ENCODE results near the gene HIVEP2. TPM values are rescaled to one million over a fixed set of nuclear protein-coding genes. Genes with fewer than 3 reads are reported as not detected.

Gene HIVEP2
- total RNA-seq, 2 experiments from 2014 or later = 48.4 to 48.6 TPM

DNA sequence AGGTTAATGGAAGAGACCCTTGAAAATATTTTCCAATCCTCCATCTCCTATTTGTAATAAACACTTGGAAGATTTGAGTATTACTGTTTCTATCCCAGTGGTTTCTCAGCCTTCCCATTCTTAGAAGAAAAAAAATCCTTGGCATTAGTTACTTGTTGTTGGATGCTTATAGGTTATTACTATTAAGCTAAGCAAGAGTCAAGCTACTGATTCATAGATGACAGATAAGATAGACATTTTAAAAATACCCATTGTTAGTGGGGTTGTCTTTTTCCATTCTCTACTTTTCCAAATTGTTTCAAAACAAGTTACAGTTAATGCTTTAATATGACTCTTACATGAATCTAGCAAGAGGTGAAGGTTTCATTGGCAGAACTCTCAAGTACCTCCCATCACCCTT lies 158.5 kb downstream of the HIVEP2 start:
- no peaks in the 10 kb centered on the region for H3K27me3 Mint-ChIP-seq
- Histone ChIP-seq H3K9me3 (ENCODE audit: control insufficient read depth in 1 of 2, insufficient read depth in 1 of 2, low read length in 2 of 2) (no peaks in the 10 kb centered on the region), H3K27me3 (ENCODE audit: control insufficient read depth in 1 of 2, insufficient read depth in 2 of 2, low read length in 2 of 2) (no peaks in the 10 kb centered on the region), H3K4me1 (ENCODE audit: insufficient read depth, low read length) (peaks cover 9% of the 10 kb centered on the region), H3K27ac (ENCODE audit: low read depth in 1 of 2, low read length in 2 of 2) (no peak overlapping the region), H3K4me3 (ENCODE audit: low read length) (no peak overlapping the region), H3K36me3 (ENCODE audit: insufficient read depth, low read length) (peaks cover 11% of the 10 kb centered on the region)
- peak overlapping the region; percentile 54 for H3K27ac Mint-ChIP-seq
- intact Hi-C loops (cut with DNase I, micrococcal nuclease) = loop anchor here in 1 of 2 experiments (5.0 kb wide), 1 partner anchor 96 kb away; no protein-coding TSS in a partner anchor
- CTCF ChIA-PET = interaction anchor here (1.3 kb wide), 1 partner anchor 10 kb away, joined by 3 read pairs; no protein-coding TSS in a partner anchor
- POLR2A ChIA-PET = no interaction called here
- no peak for DNase-seq
- peaks cover 42% of the 10 kb centered on the region for H3K36me3 Mint-ChIP-seq (ENCODE audit: low read depth)
- ATAC-seq (ENCODE audit: poor library complexity) = no peak
- H3K4me3 Mint-ChIP-seq = no peak overlapping the region
- H3K4me1 Mint-ChIP-seq (ENCODE audit: low read depth) = peaks cover 77% of the 10 kb centered on the region
- H3K9me3 Mint-ChIP-seq = no peaks in the 10 kb centered on the region
- no peak for TF ChIP-seq CTCF (IDR thresholded peaks at IDR 0.05)

DNA sequence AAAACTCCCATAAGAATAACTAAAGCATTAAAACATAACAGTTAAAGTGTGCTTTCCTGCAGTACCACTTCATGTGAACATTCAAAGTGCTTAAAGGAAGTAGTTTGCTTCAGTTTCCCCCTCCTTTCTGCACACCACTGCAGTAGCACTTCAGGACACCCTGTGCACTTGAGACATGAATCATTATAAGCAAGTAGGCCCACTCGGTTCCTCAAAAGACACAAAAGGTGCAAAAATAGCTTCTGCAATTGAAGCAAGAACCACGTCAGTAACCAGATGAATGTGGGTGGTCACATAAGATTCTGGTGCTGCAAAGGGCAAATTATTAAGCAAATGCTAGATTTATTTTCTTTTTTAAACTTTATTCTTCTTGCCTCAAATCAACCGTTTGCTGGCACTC lies 160.6 kb downstream of the HIVEP2 start:
- peaks cover 57% of the 10 kb centered on the region for H3K36me3 Mint-ChIP-seq (ENCODE audit: low read depth)
- peaks cover 73% of the 10 kb centered on the region for H3K4me1 Mint-ChIP-seq (ENCODE audit: low read depth)
- H3K27ac ChIP-seq (ENCODE audit: low read depth in 1 of 2, low read length in 2 of 2) = no peak overlapping the region
- DNase-seq (peak in 4 of 14 experiments; percentile 32 to 52 (median 39)), ATAC-seq (ENCODE audit: poor library complexity) (peak; percentile 75)
- ChIA-PET POLR2A (interaction anchor here (1.9 kb wide), 1 partner anchor 72 kb away, joined by 4 read pairs; no protein-coding TSS in a partner anchor), CTCF (no interaction called here)
- no peaks in the 10 kb centered on the region for H3K27me3 ChIP-seq (ENCODE audit: control insufficient read depth in 1 of 2, insufficient read depth in 2 of 2, low read length in 2 of 2)
- H3K27ac Mint-ChIP-seq = peak overlapping the region; percentile 70
- no peaks in the 10 kb centered on the region for H3K9me3 ChIP-seq (ENCODE audit: control insufficient read depth in 1 of 2, insufficient read depth in 1 of 2, low read length in 2 of 2)
- peaks cover 14% of the 10 kb centered on the region for H3K36me3 ChIP-seq (ENCODE audit: insufficient read depth, low read length)
- H3K27me3 Mint-ChIP-seq = no peaks in the 10 kb centered on the region
- H3K4me1 ChIP-seq (ENCODE audit: insufficient read depth, low read length) = peaks cover 12% of the 10 kb centered on the region
- no peak overlapping the region for H3K4me3 ChIP-seq (ENCODE audit: low read length)
- H3K9me3 Mint-ChIP-seq = no peaks in the 10 kb centered on the region
- intact Hi-C loops (cut with DNase I, micrococcal nuclease) = loop anchor here in 1 of 2 experiments (5.0 kb wide), 1 partner anchor 103 kb away; no protein-coding TSS in a partner anchor
- peak overlapping the region; percentile 48 for H3K4me3 Mint-ChIP-seq
- no peak for TF ChIP-seq CTCF (IDR thresholded peaks at IDR 0.05)

DNA sequence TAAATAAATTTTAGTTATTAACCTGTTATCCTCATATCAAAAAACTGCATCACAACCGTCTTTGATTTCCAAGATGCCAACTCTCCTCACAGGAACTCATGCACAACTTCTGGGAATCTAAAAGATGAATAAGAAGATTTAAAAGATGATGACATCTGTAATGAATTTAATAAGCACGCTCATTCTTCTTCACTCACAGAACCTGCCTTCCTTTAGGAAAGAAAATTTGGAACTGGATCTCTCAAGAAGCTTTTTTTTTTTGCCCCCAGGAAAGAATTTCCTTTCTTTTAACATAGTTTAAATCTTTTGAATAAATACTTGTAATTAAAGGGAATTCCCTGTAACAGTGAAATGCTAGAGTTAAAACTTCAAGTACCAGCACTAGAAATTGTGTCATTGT lies 161.5 kb downstream of the HIVEP2 start:
- TF ChIP-seq CTCF (IDR thresholded peaks at IDR 0.05) = no peak
- POLR2A ChIA-PET = interaction anchor here (0.8 kb wide), 1 partner anchor 64 kb away, joined by 3 read pairs; no protein-coding TSS in a partner anchor
- Mint-ChIP-seq H3K4me3 (no peak overlapping the region), H3K27ac (peak overlapping the region; percentile 70), H3K4me1 (ENCODE audit: low read depth) (peaks cover 73% of the 10 kb centered on the region), H3K9me3 (no peaks in the 10 kb centered on the region), H3K27me3 (no peaks in the 10 kb centered on the region), H3K36me3 (ENCODE audit: low read depth) (peaks cover 57% of the 10 kb centered on the region)
- no peak for ATAC-seq (ENCODE audit: poor library complexity)
- intact Hi-C loops (cut with DNase I, micrococcal nuclease) = loop anchor here in 1 of 2 experiments (5.0 kb wide), 1 partner anchor 104 kb away; no protein-coding TSS in a partner anchor
- H3K4me1 ChIP-seq (ENCODE audit: insufficient read depth, low read length) = peaks cover 11% of the 10 kb centered on the region
- no peaks in the 10 kb centered on the region for H3K9me3 ChIP-seq (ENCODE audit: control insufficient read depth in 1 of 2, insufficient read depth in 1 of 2, low read length in 2 of 2)
- H3K27me3 ChIP-seq (ENCODE audit: control insufficient read depth in 1 of 2, insufficient read depth in 2 of 2, low read length in 2 of 2) = no peaks in the 10 kb centered on the region
- H3K27ac ChIP-seq (ENCODE audit: low read depth in 1 of 2, low read length in 2 of 2) = no peak overlapping the region
- peaks cover 14% of the 10 kb centered on the region for H3K36me3 ChIP-seq (ENCODE audit: insufficient read depth, low read length)
- DNase-seq = no peak
- CTCF ChIA-PET = interaction anchor here (0.6 kb wide), 1 partner anchor 153 kb away, joined by 3 read pairs; no protein-coding TSS in a partner anchor
- H3K4me3 ChIP-seq (ENCODE audit: low read length) = no peak overlapping the region
